HL-60 (cell line): ENCODE results near the gene ZNF354B.

Experiments
- DNase-seq, 2 experiments: peaks; one replicate each; pipeline ENCODE4 v3.0.0-alpha.2; 2010 to 2020; ENCODE audit warnings: low read depth in 1 of 2, low spot score in 1 of 2
- H3K27ac ChIP-seq: fragments of 250-450 bp; sonication (Bioruptor Pico); replicated peaks from 2 replicates; pipeline ENCODE4 v1.5.1; 2020; ENCODE audit warnings: mild to moderate bottlenecking, moderate library complexity
- H3K27me3 ChIP-seq: fragments of 250-450 bp; sonication (Bioruptor Pico); 2 replicates; pipeline ENCODE4 v1.5.1; 2021; ENCODE audit warnings: mild to moderate bottlenecking, moderate library complexity; ENCODE audit not compliant: insufficient read depth, poor library complexity, severe bottlenecking
- H3K4me3 ChIP-seq: replicated peaks from 2 replicates; pipeline ENCODE4 v1.5.1; 2011; ENCODE audit warnings: mild to moderate bottlenecking, control low read depth, low read length; ENCODE audit not compliant: insufficient read depth
- GABPA ChIP-seq: IDR thresholded peaks from 2 replicates; pipeline ENCODE4 v1.6.1; 2012; ENCODE audit warnings: low read depth
- POLR2AphosphoS5 ChIP-seq: IDR thresholded peaks from 2 replicates; pipeline ENCODE4 v1.6.1; 2012; ENCODE audit warnings: low read depth
- SPI1 ChIP-seq: IDR thresholded peaks from 2 replicates; pipeline ENCODE4 v1.6.1; 2012; ENCODE audit warnings: low read depth, mild to moderate bottlenecking, borderline replicate concordance
- long read RNA-seq: library from polyadenylated mRNA; unstranded; transcript quantifications from one replicate; pipeline ENCODE4 v2.0.0, GENCODE V29; 2020
- TF ChIP-seq, protein P1 (sequence below): IDR thresholded peaks from 2 replicates; pipeline ENCODE4 v1.6.1; 2012; ENCODE audit warnings: low read depth; ENCODE audit not compliant: insufficient replicate concordance
- TF ChIP-seq, protein P2 (sequence below): IDR thresholded peaks from one replicate; pipeline ENCODE4 v1.5.1; 2011; ENCODE audit warnings: low read length, control low read depth, inconsistent platforms; ENCODE audit not compliant: insufficient read depth

The ZNF354B gene
- long read RNA-seq, partial matches to known transcripts: 1 of 4 reads
- long read RNA-seq, other reads (novel, unspliced or antisense): 0 of 4 reads

DNA sequence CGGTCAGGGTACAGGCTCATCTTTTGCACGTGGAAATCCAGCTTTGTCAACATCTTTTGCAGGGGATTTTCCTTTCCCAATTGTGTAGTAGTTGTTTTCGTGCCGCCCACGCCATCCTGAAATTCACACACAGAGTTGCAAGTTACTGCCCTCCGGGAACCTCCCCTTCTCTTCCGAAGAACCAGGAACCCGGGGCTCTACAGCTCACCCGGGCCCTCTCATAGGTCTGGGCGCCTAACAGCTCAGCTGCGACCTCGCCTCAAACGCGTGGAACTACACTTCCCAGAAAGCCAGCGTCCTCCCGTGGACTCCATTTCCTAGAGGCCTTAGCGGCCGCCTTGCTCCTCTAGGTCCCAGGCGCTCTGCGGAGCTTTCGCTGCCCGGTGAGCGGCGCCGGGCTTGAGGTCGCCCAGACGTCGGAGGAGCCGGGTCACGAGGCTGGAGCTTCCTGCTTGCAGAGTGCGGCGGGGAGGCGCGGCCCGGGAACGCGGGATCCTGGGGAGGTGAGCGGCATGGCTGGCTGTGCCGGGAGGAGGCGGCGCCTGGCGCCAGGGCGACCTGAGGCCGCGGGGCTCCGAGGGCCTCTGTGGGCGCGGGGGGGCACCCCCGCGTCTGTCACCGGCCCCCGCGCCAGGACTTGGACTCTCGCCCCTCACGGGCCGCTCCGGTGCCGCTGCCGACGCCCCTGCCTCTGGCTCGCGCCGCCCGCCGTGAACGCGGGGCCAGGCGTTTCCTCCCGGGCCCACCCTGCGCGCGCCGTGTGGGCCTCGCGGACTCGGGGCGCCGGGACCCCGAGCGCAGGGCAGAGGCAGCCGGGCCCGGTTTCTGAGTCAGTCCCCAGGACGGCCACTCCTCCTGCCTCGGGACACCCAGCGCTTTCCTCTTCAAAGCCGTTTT is at the start of gene ZNF354B:
Gene ZNF354B, plus strand, starts transcription at position 329 of the 897 bp plus-strand sequence. CDS start 1,095 bp downstream, outside the sequence.
- peak; percentile 77 to 91 for DNase-seq
- H3K27me3 ChIP-seq: no peaks in the 10 kb centered on the region
- H3K27ac ChIP-seq: peak within 1 kb of the TSS; percentile 33
- TF ChIP-seq, protein P1, sequence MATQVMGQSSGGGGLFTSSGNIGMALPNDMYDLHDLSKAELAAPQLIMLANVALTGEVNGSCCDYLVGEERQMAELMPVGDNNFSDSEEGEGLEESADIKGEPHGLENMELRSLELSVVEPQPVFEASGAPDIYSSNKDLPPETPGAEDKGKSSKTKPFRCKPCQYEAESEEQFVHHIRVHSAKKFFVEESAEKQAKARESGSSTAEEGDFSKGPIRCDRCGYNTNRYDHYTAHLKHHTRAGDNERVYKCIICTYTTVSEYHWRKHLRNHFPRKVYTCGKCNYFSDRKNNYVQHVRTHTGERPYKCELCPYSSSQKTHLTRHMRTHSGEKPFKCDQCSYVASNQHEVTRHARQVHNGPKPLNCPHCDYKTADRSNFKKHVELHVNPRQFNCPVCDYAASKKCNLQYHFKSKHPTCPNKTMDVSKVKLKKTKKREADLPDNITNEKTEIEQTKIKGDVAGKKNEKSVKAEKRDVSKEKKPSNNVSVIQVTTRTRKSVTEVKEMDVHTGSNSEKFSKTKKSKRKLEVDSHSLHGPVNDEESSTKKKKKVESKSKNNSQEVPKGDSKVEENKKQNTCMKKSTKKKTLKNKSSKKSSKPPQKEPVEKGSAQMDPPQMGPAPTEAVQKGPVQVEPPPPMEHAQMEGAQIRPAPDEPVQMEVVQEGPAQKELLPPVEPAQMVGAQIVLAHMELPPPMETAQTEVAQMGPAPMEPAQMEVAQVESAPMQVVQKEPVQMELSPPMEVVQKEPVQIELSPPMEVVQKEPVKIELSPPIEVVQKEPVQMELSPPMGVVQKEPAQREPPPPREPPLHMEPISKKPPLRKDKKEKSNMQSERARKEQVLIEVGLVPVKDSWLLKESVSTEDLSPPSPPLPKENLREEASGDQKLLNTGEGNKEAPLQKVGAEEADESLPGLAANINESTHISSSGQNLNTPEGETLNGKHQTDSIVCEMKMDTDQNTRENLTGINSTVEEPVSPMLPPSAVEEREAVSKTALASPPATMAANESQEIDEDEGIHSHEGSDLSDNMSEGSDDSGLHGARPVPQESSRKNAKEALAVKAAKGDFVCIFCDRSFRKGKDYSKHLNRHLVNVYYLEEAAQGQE: no peak
- TF ChIP-seq, protein P2, sequence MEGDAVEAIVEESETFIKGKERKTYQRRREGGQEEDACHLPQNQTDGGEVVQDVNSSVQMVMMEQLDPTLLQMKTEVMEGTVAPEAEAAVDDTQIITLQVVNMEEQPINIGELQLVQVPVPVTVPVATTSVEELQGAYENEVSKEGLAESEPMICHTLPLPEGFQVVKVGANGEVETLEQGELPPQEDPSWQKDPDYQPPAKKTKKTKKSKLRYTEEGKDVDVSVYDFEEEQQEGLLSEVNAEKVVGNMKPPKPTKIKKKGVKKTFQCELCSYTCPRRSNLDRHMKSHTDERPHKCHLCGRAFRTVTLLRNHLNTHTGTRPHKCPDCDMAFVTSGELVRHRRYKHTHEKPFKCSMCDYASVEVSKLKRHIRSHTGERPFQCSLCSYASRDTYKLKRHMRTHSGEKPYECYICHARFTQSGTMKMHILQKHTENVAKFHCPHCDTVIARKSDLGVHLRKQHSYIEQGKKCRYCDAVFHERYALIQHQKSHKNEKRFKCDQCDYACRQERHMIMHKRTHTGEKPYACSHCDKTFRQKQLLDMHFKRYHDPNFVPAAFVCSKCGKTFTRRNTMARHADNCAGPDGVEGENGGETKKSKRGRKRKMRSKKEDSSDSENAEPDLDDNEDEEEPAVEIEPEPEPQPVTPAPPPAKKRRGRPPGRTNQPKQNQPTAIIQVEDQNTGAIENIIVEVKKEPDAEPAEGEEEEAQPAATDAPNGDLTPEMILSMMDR: no peak
- TF ChIP-seq GABPA (no peak), POLR2AphosphoS5 (no peak; the same call in 1 of the 2 replicates), SPI1 (no peak)
- peak within 1 kb of the TSS; percentile 53 for H3K4me3 ChIP-seq

DNA sequence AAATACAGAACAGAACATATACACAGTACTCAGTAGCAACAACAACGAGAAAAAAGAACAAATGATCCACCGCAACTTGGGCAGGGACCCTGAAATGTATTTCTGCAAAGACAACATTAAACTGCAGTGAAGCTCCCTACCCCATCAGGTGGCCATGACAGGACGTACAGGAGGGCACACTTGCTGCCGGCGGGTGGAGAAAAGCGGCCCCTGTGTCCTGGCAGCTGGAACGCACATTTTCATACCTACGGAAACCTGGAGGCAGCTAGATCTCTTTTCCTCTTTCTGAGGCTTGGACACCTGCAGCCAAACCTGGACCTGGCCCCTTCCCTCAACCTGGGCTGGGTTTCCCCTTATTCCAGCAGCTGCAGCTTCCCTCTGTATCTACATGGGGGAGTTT is 42.2 kb upstream of the ZNF354B start:
- no peak overlapping the region for H3K4me3 ChIP-seq
- no peaks in the 10 kb centered on the region for H3K27me3 ChIP-seq
- no peak for TF ChIP-seq POLR2AphosphoS5
- TF ChIP-seq, protein P2: no peak
- no peak for TF ChIP-seq SPI1
- TF ChIP-seq GABPA: no peak
- TF ChIP-seq, protein P1: no peak
- no peak overlapping the region for H3K27ac ChIP-seq
- no peak for DNase-seq

DNA sequence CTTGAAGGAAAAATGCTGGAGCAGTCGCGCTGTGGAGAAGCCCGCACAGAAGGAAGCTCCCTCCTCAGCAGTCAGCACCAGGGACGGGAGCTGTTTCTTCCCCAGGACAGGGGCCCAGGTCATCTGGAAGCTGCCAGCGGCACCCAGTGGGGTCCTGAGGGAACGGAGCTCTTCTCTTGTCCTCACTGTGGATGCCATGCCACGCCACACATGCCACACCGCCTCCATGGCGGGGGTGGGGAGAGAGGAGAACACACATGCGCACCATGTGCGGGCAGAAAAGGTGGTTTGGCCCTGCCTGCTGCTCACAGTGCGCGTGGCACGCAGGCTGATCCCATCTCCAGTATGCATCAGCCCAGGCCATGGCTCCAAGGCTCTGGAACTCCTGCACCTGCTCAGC is 41.7 kb upstream of the ZNF354B start:
- no peak overlapping the region for H3K27ac ChIP-seq
- TF ChIP-seq SPI1 (no peak), POLR2AphosphoS5 (no peak), GABPA (no peak)
- TF ChIP-seq, protein P1: no peak
- TF ChIP-seq, protein P2: no peak
- no peak overlapping the region for H3K4me3 ChIP-seq
- no peaks in the 10 kb centered on the region for H3K27me3 ChIP-seq
- no peak for DNase-seq
